Kidney epithelial cell (primary cell): Measurements from ENCODE around the gene ABCC10. TPM values are rescaled to one million over a fixed set of nuclear protein-coding genes. Genes with fewer than 3 reads are reported as not detected.
A peak's percentile ranks its signal among the peaks of the same experiment; 100 is the strongest.
"Not testable (repeated sequence)": the region's sequence is repeated elsewhere in the genome, so short reads cannot be mapped to it uniquely, and the experiment has no call there.

ENCODE experiments used
- DNase-seq: peaks from one replicate; pipeline ENCODE4 v3.0.0-alpha.2; 2010; ENCODE audit warnings: low read depth
- H3K27me3 ChIP-seq: 2 replicates; pipeline ENCODE4 v1.6.0; 2011; ENCODE audit warnings: low read length; ENCODE audit not compliant: control insufficient read depth, insufficient read depth
- H3K36me3 ChIP-seq: 2 replicates; pipeline ENCODE4 v1.5.1; 2011; ENCODE audit warnings: low read length; ENCODE audit not compliant: control insufficient read depth, insufficient read depth
- H3K4me3 ChIP-seq: 2 replicates; pipeline ENCODE4 v1.5.1; 2011; ENCODE audit warnings: low read depth, mild to moderate bottlenecking, control low read depth, low read length
- total RNA-seq: library from RNA; depleted of rRNA; stranded (reverse); fragments of >200 nt; gene quantifications from 2 replicates; pipeline ENCODE4 v1.2.3, GENCODE V29; 2015
- TF ChIP-seq, protein P1 (sequence below): IDR thresholded peaks from 2 replicates; pipeline ENCODE4 v1.5.1; 2011; ENCODE audit warnings: mild to moderate bottlenecking, moderate library complexity, low read length, control low read depth, inconsistent platforms; ENCODE audit not compliant: insufficient read depth, poor library complexity, severe bottlenecking

ABCC10 gene
- total RNA-seq, 1 donor from 2014 or later: 24.9 TPM

DNA sequence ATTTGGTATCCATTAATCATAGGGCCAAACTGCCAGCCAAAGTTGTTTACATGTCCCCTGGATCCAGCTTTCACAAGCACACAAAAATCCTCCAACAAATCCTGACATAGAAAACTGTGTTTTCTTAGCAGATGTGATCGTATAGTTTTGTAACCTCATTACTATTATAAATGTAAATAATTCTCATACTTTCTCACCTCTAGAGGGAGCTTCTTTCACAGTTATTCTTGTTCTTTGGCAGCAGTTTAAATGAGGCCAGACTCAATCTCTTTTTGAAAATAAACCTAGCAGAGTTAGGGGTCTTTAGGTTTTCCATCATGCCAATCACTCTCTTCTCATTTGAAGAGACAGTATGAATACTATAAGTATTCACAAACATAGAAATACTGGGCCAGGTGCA, 40.8 kb upstream of the ABCC10 start:
- Histone ChIP-seq H3K27me3 (peaks cover 2% of the 10 kb centered on the region), H3K4me3 (no peak overlapping the region), H3K36me3 (no peaks in the 10 kb centered on the region)
- TF ChIP-seq, protein P1, sequence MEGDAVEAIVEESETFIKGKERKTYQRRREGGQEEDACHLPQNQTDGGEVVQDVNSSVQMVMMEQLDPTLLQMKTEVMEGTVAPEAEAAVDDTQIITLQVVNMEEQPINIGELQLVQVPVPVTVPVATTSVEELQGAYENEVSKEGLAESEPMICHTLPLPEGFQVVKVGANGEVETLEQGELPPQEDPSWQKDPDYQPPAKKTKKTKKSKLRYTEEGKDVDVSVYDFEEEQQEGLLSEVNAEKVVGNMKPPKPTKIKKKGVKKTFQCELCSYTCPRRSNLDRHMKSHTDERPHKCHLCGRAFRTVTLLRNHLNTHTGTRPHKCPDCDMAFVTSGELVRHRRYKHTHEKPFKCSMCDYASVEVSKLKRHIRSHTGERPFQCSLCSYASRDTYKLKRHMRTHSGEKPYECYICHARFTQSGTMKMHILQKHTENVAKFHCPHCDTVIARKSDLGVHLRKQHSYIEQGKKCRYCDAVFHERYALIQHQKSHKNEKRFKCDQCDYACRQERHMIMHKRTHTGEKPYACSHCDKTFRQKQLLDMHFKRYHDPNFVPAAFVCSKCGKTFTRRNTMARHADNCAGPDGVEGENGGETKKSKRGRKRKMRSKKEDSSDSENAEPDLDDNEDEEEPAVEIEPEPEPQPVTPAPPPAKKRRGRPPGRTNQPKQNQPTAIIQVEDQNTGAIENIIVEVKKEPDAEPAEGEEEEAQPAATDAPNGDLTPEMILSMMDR: peak; percentile 48
- DNase-seq: no peak

DNA sequence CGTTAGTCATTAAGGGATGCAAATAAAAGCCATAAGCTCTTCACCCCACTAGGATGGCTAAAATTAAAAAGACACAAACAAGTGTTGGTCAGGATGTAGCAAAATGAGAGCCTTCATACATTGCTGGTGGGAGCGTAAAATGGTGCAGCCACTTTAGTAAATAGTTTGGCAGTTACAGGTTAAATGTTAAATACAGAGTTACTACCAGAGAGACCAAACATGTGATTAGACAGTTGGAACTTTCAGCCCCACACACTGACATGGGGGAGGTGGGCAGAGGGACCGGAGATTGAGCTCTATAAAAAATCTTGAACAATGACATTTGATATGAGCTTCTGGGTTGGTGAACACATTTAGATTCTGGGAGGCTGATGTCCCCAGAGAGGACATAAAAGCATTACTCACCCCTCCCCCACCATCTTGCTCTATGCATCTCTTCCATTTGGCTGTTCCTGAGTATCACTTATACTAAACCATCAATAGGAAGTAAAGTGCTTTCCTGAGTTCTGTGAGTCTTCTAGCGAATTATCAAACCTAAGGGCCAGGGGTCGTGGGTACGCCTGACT, 37.5 kb upstream of the ABCC10 start:
- Histone ChIP-seq H3K27me3 (peaks cover 2% of the 10 kb centered on the region), H3K4me3 (no peak overlapping the region), H3K36me3 (no peaks in the 10 kb centered on the region)
- no peak for DNase-seq
- TF ChIP-seq, protein P1: no peak

DNA sequence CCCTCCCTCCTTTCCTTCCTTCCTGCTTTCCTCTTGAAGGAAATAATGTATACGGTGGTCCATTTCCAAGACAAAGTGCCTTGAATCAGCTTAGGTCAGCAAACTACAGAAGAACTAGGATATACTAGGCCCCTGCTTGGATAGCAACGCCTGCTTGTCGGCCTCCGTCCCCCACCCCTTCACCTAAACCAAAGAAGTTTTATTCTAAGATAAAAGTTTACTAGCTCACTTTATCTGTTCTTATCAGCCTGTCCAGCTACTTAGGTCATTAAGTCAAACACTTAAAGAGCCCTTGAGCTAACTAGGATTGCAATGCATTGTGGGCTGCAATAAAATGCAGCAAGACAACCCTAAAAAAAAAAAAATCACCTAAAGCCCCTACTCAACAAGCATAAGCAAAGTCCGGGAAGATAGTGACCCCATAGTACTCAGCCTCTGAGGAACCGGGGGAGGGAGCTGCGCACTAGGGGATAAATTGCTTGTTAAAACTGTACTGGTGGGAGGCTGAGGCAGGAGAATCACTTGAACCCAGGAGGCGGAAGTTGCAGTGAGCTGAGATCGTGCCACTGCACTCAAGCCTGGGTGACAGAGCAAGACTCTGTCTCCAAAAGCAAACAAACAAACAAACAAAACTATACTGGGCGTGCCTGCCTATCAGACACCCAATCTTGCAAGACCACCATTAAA, 36.4 kb upstream of the ABCC10 start:
- not testable (repeated sequence) for H3K4me3 ChIP-seq, DNase-seq, H3K27me3 ChIP-seq, H3K36me3 ChIP-seq

DNA sequence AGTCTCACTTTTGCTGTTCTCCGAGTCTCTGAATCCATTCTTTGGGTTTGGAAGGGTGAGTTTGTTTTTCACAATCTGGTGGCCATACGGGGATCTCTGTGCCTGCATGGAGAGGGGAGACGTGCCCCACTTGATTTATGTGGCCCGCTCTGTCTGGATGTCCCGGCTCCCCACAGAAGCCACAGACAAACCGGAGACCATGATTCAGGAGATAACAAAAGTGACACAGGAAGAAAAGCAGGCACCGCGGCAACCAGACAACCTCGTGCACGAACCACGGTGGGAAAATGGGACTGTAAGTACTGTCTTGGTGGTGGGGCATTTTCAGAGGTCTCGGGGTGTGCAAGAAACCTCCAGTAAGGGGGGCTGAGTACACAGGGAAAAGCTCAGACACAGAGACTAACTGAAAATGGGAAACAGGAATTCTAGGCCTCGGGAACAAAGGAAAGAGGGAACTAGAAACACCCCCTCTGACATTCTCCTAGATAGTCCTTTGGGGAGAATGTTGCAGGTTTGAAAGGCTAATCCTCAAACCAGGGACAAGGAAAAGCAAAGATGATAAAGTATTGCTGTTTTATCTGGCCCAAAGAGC, 35.8 kb upstream of the ABCC10 start:
- Histone ChIP-seq H3K36me3 (no peaks in the 10 kb centered on the region), H3K27me3 (peaks cover 2% of the 10 kb centered on the region), H3K4me3 (no peak overlapping the region)
- no peak for DNase-seq
- TF ChIP-seq, protein P1: no peak

DNA sequence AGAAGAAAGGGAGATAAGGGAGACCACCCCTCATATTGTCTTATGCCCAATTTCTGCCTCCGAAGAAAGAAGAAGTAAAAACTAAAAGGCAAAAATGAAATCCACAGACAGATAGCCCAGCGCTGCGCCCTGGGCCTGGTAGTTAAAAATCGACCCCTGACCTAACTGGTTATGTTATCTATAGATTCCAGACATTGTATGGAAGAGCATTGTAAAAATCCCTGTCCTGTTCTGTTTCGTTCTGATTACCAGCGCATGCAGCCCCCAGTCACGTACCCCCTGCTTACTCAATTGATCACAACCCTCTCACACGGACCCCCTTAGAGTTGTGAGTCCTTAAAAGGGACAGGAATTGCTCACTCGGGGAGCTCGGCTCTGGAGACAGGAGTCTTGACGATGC, 34.2 kb upstream of the ABCC10 start:
- H3K27me3 ChIP-seq, DNase-seq, H3K4me3 ChIP-seq, H3K36me3 ChIP-seq: not testable (repeated sequence)

DNA sequence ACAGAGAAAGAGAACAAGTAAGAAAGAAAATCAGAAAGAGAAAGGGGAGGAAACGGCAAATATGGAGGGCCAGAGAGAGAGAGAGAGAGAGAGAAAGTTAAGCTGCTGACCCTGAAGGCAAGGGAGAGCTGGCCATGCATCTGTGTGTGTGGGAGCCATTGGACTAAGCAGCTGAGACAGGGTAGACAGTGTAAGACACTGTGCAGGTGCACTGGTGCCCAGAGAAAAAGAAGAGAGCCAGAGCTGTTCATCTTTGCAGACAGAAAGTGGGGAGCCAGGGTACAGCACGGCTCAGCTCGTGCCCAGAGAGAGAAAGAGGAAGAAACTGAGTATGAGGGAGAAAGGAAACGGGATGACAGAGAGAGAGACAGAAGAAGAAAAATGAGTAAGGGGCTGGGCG, 33.7 kb upstream of the ABCC10 start:
- TF ChIP-seq, protein P1: no peak
- H3K27me3 ChIP-seq: peaks cover 2% of the 10 kb centered on the region
- DNase-seq: no peak
- no peak overlapping the region for H3K4me3 ChIP-seq
- no peaks in the 10 kb centered on the region for H3K36me3 ChIP-seq

DNA sequence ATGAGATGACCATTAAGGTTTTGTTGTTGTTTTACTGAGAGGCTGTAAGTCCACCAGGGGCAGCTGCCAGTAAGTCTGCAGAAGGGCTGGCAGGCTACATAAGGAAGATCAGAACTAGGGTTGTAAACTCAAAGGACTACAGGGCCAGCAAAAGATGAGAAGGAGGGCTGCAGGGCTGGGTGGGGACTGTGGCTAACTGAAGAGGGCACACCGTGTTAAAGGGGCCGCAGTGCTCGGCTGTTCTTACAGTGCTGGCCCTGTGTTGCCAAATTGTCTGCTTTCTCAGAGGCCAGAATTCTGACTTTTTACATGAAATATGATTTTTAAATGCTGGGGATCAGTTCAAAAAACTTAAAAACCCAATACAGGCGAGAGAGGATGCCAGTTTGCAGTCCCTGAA, 32.4 kb upstream of the ABCC10 start:
- TF ChIP-seq, protein P1: no peak

More for the DNA sequence above, 32.4 kb upstream of the ABCC10 start:
- no peak for DNase-seq
- Histone ChIP-seq H3K27me3 (peaks cover 2% of the 10 kb centered on the region), H3K36me3 (no peaks in the 10 kb centered on the region), H3K4me3 (no peak overlapping the region)
